Peyer's patch (tissue), 4 donors: ENCODE measurements around the gene HDAC8. TPM values are rescaled to one million over a fixed set of nuclear protein-coding genes. Genes with fewer than 3 reads are reported as not detected.

ENCODE experiments used
- DNase-seq, 3 donors: peaks; one replicate each; pipeline ENCODE4 v3.0.0-alpha.2; 2017 to 2019
- H3K27ac ChIP-seq, 4 donors: fragments of 200-600 bp; sonication (generic); one replicate each; pipeline ENCODE4 v1.5.1; 2016 to 2019
- H3K27me3 ChIP-seq, 2 donors: fragments of 200-600 bp; sonication (generic); one replicate each; pipeline ENCODE4 v1.5.1; 2019
- H3K36me3 ChIP-seq, 3 donors: fragments of 200-600 bp; sonication (generic); one replicate each; pipeline ENCODE4 v1.5.1; 2016 to 2019
- H3K4me1 ChIP-seq, 4 donors: fragments of 200-600 bp; sonication (generic); one replicate each; pipeline ENCODE4 v1.5.1; 2016 to 2019
- H3K4me3 ChIP-seq, 4 donors: fragments of 200-600 bp; sonication (generic); 1 replicate in 3 of 4; 2 replicates in 1 of 4; pipeline ENCODE4 v1.5.1; 2016 to 2019; ENCODE audit warnings: mild to moderate bottlenecking in 1 of 4
- H3K9me3 ChIP-seq, 4 donors: fragments of 200-600 bp; sonication (generic); one replicate each; pipeline ENCODE4 v1.5.1; 2016 to 2019; ENCODE audit warnings: mild to moderate bottlenecking in 1 of 4
- POLR2A ChIP-seq, 2 donors: fragments of 450-650 bp; IDR thresholded peaks; one replicate each; pipeline ENCODE4 v1.5.1; 2017; ENCODE audit warnings: antibody characterized with exemption in 2 of 2, mild to moderate bottlenecking in 2 of 2, moderate library complexity in 2 of 2
- total RNA-seq, 4 donors: library from RNA; depleted of rRNA; stranded (reverse); fragments of >200 nt; gene quantifications; one replicate each; pipeline ENCODE4 v1.1.0, GENCODE V29; 2016
- TF ChIP-seq, protein P1 (sequence below), 6 experiments: fragments of 450-650 bp in 4 of 6; fragments of 200-600 bp in 2 of 6; sonication (generic) in 1 of 6; IDR thresholded peaks; one replicate each; pipeline ENCODE4 v1.5.1; 2017 to 2019; ENCODE audit warnings: antibody characterized with exemption in 6 of 6, mild to moderate bottlenecking in 3 of 6, moderate library complexity in 1 of 6

The HDAC8 gene
- total RNA-seq, 4 donors from 2014 or later = 24.2 to 48.9 (median 46.0) TPM

DNA sequence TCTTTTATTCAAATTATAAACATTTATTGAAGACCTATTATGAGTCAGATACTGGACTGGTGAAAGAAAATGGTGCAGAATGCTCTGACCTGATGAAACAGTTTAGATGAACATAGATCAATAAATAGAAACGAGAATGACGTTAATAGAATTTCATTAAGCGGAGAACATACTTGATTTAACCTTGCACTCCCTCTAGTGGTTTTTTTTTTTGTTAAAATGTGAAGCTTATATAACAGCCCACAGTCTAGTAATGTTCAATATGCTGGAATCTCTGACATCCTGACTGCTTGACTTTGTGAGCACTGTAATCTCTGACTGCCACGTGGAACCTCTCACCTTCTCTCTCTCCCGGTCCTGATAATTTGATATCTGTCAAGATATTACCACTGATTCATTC lies 32.3 kb downstream of the HDAC8 start:
- DNase-seq = no peak
- H3K4me1 ChIP-seq = no peaks in the 10 kb centered on the region
- no peaks in the 10 kb centered on the region for H3K9me3 ChIP-seq
- TF ChIP-seq, protein P1, sequence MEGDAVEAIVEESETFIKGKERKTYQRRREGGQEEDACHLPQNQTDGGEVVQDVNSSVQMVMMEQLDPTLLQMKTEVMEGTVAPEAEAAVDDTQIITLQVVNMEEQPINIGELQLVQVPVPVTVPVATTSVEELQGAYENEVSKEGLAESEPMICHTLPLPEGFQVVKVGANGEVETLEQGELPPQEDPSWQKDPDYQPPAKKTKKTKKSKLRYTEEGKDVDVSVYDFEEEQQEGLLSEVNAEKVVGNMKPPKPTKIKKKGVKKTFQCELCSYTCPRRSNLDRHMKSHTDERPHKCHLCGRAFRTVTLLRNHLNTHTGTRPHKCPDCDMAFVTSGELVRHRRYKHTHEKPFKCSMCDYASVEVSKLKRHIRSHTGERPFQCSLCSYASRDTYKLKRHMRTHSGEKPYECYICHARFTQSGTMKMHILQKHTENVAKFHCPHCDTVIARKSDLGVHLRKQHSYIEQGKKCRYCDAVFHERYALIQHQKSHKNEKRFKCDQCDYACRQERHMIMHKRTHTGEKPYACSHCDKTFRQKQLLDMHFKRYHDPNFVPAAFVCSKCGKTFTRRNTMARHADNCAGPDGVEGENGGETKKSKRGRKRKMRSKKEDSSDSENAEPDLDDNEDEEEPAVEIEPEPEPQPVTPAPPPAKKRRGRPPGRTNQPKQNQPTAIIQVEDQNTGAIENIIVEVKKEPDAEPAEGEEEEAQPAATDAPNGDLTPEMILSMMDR (IDR thresholded peaks at IDR 0.05) = peak in 2 of 6 experiments; percentile 20 to 28
- TF ChIP-seq POLR2A (IDR thresholded peaks at IDR 0.05) = no peak
- H3K27me3 ChIP-seq = no peaks in the 10 kb centered on the region
- no peak overlapping the region for H3K27ac ChIP-seq
- no peak overlapping the region for H3K4me3 ChIP-seq
- no peaks in the 10 kb centered on the region for H3K36me3 ChIP-seq

DNA sequence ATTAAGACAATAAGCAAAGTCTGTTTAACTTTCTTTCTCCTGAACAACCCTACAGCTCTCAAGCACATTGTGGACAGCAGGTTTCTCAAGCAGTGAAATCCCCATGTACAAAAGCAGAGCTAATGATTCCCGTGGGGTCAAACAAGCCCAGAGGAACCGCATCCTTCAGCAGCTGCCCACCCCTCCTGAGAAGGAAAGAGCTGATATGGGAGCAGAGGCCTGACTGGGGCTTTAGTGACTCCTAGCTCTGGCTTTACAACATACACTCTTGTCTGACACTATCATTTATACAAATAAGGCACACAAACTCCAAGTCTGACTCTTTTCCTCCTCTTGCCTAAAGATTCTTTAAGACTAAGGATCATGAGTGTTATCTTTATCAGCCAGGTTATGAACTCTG lies 32.8 kb downstream of the HDAC8 start:
- TF ChIP-seq POLR2A (IDR thresholded peaks at IDR 0.05) = no peak
- TF ChIP-seq, protein P1 (IDR thresholded peaks at IDR 0.05) = no peak
- Histone ChIP-seq H3K4me3 (no peak overlapping the region), H3K9me3 (no peaks in the 10 kb centered on the region), H3K27me3 (no peaks in the 10 kb centered on the region), H3K36me3 (no peaks in the 10 kb centered on the region), H3K4me1 (no peaks in the 10 kb centered on the region), H3K27ac (no peak overlapping the region)
- no peak for DNase-seq

DNA sequence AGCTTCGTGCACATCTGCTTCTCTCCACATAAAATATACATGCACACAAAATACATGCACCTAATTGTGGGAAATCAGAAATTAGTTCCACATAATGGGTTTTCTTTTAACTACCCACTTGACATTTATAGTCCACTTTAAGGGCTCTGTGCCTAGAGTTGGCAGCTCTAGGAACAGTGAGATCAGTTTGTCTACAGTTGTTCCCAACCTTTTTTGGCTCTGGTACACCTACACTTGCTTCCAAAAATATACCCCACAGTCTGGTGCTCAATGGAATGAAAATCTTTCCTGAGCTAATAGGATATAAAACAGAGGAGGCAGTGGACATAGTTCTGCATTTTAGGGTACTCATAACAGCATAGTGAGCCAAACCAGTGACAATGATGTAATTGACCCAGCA lies 36.1 kb downstream of the HDAC8 start:
- H3K9me3 ChIP-seq = no peaks in the 10 kb centered on the region
- H3K27ac ChIP-seq = no peak overlapping the region
- no peaks in the 10 kb centered on the region for H3K27me3 ChIP-seq
- TF ChIP-seq, protein P1 (IDR thresholded peaks at IDR 0.05) = no peak
- no peak for TF ChIP-seq POLR2A (IDR thresholded peaks at IDR 0.05)
- no peak overlapping the region for H3K4me3 ChIP-seq
- no peak for DNase-seq
- no peaks in the 10 kb centered on the region for H3K4me1 ChIP-seq
- H3K36me3 ChIP-seq = no peaks in the 10 kb centered on the region

DNA sequence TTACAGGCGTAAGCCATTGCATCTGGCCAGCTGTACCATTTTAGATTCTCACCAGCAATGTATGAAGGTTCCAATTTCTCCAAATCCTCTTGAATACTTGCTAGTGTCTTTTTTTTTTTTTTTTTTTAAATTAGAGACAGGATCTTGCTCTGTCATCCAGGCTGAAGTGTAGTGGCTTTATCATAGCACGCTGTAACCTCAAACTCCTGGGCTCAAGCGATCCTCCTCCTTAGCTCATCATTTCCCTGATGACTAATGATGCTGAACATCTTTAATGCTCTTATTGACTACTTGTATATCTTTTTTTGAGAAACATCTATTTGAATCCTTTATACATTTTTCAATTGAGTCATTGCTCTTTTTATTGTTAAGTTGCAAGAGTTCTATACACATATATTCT lies 40.3 kb downstream of the HDAC8 start:
- DNase-seq = no peak
- TF ChIP-seq, protein P1 (IDR thresholded peaks at IDR 0.05) = no peak
- no peak for TF ChIP-seq POLR2A (IDR thresholded peaks at IDR 0.05)
- Histone ChIP-seq H3K27me3 (no peaks in the 10 kb centered on the region), H3K27ac (no peak overlapping the region), H3K4me1 (no peaks in the 10 kb centered on the region), H3K4me3 (no peak overlapping the region), H3K36me3 (no peaks in the 10 kb centered on the region), H3K9me3 (no peaks in the 10 kb centered on the region)

DNA sequence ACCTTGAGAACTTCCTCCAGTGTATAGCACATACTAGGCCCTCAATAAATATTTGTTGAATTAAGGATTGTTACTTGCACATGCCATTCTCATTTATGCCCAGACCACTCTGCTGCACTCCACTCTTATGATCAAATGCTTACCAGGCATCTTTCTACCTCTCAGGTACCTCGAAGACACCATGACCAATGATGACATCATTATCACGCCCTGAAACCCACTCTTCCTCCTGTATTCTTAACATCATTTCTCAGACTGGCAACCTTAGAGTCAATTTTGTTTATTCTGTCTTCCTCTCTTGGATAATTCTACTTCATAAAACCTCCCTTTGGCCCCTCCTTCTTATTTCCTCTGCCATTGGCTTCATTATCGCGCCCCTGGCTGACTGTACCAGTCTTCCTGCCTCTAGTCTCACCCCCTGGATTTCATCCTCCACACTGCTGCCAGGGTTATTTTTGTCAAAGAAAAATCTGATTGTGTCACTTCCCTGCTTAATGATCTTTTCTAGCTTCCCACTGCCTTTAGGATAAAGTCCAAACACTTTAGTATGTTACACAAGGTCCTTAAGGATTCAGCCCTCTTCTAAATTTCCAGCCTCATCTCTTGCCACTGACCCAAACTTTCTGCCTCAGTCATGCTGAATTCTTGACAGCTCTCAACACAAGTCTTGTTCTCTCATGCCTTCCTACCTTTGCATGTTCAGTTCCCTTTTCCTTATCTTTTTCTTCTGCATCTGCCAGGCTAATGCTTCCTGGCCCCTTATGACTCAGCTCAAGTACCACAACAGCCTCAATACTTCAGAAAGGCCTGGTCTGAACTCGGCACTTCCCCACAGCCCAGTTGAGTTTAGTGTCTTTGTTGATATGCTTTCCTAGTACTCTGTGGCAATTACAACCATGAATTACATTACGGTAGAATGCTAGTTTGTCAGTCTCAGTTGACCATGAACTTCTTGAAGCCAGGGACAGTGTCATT lies 45.8 kb downstream of the HDAC8 start:
- DNase-seq = no peak
- Histone ChIP-seq H3K27ac (no peak overlapping the region), H3K4me3 (no peak overlapping the region), H3K27me3 (no peaks in the 10 kb centered on the region), H3K36me3 (no peaks in the 10 kb centered on the region), H3K4me1 (no peaks in the 10 kb centered on the region), H3K9me3 (no peaks in the 10 kb centered on the region)
- TF ChIP-seq POLR2A (IDR thresholded peaks at IDR 0.05) = no peak
- TF ChIP-seq, protein P1 (IDR thresholded peaks at IDR 0.05) = no peak
